A204.1 (cell line): ENCODE measurements around the gene C1QL2.

Experiments
- FAIRE-seq: peaks from 2 replicates; lab custom pipeline; 2012; peaks lifted over from hg19 to GRCh38; lab: Jason Lieb, UNC

The C1QL2 gene

DNA sequence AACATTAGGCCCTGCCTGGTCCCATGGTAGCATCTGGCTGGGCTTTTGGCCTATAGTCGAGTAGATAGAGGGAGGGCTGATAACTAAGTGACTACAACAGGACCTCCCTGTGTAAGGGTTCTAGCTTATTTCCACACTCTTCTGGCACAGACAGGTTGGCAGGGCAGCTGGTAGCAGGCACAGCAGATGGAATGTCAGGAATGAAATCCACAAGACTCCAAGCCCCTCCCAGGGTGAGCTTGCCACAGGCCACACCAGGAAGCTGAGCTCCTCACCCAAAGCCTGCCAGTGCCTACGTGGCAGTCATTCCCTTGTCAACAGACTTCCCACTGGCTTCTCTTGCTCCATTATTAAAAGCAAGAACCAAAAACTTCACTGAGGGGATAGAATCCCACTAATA is 20.7 kb upstream of the C1QL2 start:
- FAIRE-seq = no peak

DNA sequence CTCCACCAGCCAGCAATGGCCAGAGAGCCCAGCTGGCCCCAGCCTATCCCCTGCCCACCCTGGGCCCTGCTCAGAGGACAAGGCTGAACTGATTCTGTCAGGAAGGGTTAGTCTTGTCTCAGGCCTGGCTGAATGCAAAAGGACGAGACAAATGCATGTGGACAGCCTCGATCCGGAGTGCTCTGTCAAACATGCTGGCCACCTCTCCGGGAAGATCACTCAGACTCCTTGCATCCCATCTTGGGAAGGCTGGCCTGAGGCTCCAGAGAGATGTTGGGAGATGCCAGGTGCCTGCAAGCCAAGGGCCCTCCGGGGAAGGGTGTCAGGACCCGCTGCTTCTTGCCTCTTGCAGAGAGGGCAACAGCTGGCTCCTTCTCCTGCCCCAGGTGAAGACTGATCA is 20.2 kb upstream of the C1QL2 start:
- FAIRE-seq = no peak

DNA sequence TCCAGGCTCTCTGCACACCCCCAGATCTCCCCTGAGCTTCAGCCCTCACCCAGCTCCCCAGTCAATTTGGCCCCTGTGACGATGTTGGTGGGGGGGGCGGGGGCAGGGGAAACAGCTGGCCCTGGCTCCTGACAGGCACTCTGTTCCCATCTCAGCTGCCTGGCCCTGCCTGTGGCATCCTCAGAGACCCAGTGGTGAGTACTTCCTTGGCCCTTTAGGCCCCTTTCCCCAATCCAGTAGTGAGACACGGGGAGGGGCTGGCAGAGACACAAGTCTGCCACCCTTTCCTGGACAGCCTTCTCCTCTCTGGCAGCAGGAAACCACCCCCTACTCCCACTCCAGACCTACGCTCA is 19.3 kb upstream of the C1QL2 start:
- no peak for FAIRE-seq

DNA sequence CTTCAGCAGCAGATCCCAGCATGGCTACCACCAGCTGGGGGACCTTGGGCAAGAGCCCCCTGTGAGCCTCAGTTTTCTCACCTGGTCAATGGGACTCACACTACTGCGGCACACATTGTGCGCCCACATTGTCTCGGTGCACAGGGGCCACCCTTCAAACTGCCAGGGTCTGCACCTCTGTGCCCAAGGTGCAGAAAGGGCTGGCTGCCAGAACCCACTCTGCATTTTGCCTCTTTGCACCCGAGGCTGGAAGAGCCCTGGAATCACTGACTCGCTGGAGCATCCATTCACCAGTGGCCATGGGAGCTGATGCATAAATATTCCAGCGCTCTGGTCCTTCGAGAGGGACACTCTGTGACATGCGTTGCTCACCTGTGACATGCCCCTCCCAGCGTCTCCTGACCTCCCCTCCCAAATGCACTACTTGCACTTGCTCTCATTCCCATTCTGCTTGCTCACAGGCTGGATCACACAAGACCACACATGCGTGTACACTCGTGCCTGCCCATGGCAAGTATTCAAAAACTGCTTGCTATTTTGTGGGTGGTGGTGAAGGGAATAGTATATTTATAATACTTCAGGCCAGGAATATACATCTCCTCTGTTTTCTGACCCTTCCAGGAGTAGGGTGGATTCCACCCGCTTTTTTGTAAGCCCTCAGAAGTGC is 18.8 kb upstream of the C1QL2 start:
- no peak for FAIRE-seq

DNA sequence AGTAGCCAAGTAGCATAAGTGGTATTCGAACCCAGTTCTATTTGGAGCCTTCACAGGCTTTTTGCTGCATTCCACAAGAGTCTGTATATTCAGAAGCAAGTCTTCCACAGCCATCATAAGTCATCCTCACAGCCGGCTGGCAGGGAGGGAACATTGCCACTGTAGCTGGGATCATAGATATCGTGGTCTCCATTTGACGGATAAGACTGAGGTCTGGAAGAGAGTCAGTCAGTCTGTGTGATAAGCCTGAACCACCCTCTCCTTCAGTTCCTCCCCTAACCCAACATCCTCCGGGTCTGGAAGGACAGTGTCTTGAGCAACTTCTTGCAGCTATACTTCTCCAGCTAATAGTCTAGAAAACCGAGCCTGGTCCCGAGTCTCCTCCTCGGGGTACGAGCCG is 17.0 kb upstream of the C1QL2 start:
- no peak for FAIRE-seq

DNA sequence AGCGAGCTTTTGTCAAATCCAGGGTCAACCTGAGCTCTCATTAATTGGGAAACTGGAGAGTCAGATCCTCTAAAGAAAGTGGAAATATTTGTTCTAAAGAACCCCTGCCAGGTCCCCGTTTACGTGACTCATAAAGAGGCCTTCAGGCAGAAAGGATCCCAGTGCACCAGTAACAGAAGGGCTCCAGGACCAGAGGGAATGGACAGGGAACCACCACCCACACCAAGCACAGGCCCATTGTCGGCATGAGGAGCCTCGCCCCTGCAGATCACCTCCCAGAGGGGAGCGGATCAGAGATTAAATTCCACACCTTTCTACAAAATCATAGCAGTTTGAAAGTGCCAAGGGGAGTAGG is 16.4 kb upstream of the C1QL2 start:
- no peak for FAIRE-seq

DNA sequence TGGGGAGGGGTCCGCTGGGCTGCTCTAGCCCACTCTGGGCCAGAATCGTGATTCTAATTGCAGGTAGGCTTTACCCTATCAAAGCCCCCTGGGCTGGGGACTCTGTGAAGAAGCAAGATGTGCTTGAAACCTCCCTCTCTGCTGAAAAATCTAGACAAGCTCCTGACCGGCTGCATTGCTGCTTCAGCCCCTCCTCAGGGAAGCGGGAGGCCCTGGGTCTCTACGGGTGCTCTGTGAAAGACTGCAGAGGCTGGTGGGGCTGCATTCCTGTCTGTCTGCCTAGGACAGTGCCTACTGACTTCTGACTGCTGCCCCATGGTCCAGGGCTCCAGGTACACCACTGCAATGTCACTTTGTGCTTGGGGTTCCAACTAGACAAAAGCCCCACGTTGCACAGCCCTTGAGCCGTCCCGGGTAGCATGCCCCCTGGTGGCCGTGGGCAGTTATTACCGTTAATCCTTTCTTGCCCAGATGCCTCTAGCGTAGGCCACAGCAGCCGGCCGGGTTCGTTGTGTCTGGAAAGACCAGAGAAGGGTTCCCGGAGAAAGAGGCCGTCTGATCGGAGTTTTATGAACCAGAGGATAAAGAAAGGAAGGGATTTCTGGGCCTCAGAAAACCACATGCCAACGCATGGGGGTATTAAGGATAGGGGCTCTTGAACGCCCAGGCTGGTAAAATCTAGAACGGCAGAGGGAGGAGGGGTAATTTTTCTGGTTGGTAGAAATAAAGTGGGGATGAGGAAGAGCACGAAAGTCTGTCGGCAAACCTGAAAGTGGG is 15.9 kb upstream of the C1QL2 start:
- FAIRE-seq = no peak

DNA sequence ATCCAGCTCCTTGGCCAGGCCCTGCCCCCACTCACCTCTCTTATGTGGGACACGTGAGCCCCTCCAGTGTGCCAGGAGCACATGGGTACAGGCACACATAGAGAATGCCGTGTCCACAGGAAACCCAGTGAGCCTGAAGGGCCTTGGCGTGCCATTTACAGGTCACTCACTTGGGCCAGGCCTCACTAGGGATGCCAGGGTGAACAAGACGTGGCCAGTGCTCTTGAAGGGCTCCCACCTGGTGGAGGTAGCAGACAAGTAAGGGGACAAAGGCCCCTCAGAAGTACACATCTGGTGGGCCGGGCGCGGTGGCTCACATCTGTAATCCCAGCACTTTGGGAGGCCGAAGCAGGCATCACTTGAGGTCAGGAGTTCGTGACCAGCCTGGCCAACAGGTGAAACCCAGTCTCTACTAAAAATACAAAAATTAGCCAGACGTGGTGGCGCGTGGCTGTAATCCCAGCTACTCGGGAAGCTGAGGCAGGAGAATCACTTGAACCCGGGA is 15.1 kb upstream of the C1QL2 start:
- no peak for FAIRE-seq

DNA sequence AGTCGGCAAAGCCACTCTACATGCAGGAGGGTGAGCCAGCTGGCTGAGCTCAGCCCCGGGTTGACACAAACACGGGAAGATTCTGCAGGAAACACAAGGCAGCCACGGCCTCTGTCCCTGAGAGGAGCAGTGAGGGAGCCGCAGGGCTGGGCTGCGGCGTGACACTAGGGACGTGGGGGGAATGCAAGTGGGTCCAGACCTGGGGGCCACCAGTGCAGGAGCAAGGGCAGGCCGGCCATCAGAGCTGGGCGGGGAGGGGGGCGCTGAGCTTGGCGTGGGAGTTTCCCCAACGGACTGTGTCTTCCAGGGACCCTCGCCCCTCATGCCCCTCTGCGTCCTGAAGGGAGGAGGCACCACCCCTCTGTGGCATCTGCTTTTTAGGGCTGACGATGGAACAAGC is 12.0 kb upstream of the C1QL2 start:
- no peak for FAIRE-seq

DNA sequence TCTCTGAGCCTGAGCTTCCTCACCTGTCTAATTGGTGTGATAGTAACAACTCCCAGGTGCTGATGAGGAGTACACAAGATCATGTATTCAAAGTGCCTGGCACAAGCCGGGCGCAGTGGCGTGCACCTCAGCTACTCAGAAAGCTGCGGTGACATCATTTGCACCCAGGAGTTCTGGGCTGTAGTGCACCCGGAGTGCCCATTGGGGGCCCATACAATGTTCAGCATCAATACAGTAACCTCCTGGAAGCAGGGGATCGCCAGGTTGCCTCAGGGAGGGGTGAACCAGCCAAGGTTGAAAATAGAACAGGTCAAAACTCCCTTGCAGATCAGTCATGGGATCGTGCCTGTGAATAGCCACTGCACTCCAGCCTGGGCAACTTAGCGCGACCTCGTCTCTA is 11.2 kb upstream of the C1QL2 start:
- FAIRE-seq = no peak

DNA sequence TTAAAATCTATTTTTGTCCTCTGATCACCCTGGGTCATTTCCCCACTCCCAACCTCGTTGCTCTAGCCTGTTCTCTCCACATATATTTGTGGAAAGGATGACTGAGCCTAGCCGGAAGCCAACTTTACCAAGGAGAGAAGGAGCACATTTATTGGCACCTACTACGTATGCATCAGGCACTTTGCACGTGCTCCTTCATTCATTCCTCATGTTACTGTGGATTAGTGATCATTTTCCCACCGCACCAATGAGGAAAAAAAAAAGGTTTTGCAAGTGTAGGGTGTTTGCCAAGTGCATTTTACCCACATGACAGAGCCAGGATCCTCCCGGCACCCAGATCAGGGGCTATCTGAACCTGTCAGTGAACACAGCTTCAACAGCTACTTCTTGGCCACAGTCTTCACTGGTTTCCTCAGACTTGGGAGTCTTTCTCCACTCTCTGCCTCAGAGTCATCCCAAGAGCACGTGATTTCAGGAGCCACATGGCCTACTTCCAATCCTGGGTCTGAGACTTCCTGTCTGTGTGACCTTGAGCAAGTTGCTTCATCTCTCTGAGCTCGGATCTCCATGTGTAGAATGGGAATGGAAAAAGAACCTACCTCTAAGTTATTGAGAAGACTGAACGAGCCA is 1.9 kb upstream of the C1QL2 start:
- no peak for FAIRE-seq

DNA sequence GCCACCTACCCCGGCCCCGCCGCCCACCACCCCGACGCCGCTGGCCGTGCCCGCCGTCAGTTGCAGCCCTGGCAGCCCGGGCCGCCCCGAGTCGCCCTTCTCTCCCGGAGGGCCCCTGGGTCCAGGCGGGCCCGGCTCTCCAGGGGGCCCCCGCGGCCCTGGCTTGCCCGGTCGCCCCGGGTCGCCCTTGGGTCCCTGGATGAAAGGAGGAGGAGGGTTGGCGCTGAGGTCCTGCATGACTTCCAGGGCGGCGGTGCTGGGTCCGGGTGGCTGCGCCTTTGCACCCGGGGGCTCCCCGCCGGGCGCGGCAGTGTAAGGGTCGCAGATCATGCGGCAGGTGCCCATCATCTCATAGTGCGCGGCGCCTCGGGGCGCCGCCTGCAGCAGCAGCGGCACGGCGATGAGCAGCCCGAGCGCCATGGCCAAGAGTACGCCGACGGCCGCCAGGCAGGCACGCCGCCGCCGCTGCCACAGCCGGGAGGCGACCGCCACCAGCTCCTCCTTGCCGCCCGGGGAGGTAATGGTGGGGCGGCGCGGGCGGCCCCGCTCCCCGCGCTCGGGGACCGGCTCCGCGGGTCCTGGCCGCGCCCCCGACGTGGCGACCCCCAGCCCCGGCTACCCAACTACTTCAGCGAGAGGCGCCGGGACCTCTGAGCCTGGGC is 570 bp downstream of the C1QL2 start:
- no peak for FAIRE-seq

DNA sequence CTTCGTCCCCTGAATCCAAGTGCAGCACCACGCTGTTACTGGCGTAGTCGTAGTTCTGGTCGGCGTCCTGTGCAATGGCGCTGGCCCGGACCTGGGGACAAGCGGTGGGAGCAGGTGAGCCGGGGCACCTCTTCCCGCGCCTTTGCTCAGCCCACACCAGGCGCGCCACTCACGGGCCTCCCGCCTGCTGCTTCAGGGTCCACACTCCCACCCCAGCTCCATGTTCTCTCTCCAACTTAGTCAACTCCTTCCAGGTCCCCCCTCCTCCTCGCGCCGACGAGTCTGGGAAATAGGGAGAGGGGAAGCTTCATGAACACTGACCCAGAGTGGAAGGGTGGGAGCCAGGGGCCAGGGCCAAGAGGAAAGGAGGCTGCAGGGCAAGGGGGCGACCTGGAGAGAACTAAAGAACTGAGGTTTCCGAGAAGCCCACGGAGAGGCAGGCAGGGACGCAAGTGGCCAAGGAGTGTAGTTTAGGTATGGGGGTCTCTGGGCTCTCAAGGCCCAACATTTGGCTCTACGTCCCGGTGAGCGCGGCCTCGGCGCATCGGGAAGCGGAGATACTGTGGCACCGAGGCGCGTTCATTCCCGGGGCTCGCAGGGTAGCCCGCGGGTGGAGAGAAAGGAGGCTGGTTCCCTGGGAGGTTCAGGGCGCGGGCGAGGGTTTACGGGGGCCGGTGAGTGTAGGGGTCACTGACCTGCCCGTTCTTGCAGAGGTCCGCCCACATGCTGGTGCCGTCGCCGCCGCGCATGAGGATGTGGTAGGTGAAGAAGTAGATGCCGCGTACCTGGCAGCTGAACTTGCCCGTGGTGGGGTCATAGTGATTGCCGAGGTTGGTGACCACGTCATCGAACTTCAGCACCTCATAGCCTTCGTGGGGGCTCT is 1.4 kb downstream of the C1QL2 start:
- FAIRE-seq = no peak

DNA sequence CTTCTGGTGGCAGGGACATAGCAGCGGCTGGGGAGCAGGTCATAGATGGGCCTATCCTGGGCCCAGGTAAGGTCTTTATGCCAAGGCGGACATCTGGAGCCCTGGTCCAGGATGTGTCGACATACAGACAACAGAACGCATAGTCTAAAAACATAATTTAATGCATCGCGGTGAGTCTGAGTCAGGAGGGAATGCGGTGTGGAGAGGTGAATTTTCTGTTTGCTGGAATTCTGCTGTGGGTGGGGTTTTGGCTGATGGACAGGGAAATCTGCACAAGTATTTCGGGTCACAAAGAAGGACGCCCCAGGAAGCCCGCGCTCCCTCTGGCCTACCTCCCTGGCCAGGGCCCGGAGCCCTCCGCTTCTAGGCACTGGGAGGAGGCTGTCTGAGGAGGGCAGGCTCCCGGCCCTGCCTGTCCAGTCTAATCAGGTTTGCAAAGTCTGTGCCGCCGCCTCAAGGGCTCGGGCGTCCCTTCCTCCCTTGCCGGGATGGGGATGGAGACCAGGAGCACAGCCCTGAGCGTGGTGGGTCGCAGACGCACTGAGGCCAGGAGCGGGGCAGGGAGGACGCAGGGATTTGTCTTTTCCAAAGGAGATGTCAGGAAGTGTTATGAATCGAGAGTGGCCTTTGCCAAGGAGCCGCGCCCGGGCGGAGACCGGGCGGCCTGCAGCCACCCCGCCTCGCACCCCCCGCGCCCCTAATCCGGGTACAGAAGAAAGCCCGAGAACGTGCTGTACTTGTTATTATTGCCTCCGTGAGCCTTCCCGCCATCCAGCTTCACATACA is 2.3 kb downstream of the C1QL2 start:
- FAIRE-seq = no peak

DNA sequence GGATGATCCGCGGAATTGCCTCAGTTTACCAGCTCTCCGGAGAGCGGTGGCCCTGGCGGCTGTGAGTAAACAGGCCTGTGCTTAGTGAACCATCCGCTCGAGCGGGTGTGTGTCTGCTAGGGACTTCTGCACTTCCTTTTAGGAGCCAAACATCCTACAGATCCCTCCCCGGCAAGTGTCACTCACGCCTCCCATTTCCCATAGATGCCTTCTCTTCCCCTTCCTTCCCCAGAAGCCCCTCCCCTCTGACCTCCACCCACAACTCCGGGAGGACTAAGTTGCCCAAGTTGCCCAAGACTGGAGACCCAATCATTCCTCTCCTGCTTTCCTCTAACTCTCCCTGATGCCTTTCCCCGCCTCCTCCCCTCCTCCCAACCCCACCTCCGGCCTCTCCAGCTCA is 2.9 kb downstream of the C1QL2 start:
- FAIRE-seq = no peak

DNA sequence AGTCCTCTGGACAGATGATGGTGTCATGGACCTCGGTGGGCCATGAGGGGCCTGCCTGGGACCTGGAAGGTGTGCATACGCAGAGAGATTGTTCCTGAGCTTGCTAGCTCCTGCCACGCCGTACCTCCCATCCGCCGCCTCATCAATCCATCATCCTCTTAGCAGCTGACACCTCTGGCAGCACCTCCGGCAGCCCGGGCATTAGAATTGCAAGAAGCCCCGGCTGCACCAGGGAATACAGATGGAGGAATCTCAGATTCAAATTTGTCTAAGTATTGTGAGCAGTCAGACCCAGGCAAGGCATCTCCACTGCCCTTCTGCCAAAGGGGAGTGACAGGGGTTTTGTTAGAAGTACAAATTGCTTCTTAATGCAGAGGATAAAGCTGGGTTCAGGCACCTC is 4.5 kb downstream of the C1QL2 start:
- no peak for FAIRE-seq

DNA sequence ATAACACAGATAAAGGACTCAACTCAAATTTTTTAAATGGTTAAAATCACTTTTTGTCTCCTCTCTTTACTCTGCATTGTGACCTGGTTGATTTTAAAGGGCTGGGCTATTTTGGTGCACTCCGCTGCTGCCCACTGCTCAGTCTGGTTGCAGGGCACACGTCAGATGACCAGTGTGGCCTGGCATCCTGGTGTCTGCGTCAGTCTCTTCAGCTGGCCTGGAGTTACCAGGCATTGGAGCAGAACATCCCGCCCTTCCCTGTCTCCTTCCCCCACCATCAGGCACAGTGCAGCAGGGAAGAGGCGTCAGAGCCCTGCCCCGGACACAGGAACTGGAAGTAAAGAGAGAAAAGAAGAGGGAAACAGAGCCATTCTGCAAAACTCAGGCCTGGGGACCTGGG is 8.9 kb downstream of the C1QL2 start:
- FAIRE-seq = no peak

DNA sequence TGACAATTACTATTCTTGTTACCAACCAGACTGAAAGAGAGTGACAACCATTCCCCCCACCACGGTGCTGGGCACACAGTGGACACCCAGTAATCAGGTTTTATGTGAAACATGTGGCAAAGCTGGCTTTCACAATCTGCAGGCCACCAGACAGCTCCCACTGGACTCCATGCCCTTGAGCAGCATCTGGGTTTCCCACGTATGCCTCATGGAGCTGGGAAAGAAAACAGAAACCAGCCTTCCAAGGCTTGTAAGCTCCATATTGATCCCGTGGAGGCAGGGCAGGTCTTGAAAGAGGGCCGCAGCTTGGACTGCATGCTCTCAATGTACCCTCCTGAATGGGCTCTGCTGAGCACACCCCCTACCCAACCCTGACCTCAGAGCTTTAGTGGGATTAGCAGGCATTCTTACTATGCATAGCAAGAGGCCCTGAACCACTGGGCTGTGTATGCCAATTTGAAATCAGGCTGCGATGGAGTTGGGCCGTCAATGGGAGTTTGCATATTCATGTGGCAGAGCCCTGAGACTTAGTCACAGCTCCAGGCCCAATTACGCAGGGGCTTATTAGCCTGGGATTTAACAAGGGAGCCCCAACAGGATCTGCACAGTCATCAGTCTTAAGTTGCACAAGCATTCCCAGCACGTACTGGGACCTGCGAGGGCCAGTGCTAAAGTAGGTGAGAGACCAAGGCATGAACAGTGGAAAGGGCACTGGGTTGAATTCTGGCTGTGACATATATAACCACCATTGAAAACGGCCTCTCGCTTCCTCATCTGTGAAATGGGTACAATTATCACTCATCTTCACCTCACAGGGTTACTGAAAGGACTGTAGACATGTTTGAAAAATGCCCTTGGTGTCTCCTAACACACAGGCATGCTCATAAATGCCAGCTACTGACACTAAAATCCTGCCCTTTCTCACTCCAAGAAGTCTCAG is 10.5 kb downstream of the C1QL2 start:
- FAIRE-seq = no peak

DNA sequence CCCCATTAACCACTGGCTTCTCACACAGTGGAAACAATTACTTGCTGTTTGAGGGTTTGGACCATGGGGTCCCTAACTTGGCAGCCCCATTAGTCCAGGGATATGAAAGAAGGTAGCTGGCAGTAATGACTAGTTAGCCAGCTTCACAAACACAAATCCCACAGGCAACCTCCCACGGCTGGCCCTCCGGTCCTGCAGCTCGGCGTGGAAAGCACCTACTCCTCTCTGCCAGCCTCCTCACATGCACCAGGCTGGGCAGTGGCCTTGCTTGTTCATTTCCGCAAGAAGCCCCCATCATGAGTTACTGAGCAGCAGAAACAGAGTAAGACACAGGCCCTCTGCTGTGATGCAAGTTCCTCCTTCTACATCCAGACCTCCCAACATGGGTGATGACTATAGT is 13.7 kb downstream of the C1QL2 start:
- no peak for FAIRE-seq

DNA sequence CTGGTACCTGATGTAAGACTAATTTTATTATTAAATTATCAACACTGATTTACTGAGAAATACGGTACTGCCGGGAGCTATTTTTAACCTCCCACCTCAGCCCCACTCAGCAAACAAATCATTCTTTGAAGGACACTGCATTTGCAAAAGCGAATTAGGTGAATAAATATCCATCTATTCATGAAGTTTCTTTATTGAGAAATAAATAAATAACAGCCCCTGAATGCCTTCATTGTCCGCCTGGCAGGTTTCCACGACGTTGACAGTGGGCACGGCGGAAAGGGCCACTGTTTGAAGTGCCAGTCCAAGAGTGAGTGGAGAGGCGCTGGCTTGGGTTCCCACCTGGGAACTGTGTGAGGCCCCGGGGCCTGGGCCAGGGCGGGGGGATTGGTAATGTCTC is 15.7 kb downstream of the C1QL2 start:
- no peak for FAIRE-seq
